GM19238 (cell line): Measurements from ENCODE around the gene SAFB.

Source experiments
- DNase-seq: peaks from one replicate; pipeline ENCODE4 v3.0.0; 2011; ENCODE audit warnings: low spot score; ENCODE audit not compliant: insufficient read length

The SAFB gene

GRCh38 chr19:5664515-5664914, 41.6 kb downstream of the SAFB start:
- DNase-seq = no peak

GRCh38 chr19:5665781-5666513, 43.1 kb downstream of the SAFB start:
- no peak for DNase-seq

GRCh38 chr19:5666921-5667610, 44.2 kb downstream of the SAFB start:
- no peak for DNase-seq

- DNase-seq = no peak
Observed at GRCh38 chr19:5667751-5668271, 44.9 kb downstream of the SAFB start.

- DNase-seq = no peak
Observed at GRCh38 chr19:5669212-5669611, 46.3 kb downstream of the SAFB start.

GRCh38 chr19:5671600-5671999, 48.7 kb downstream of the SAFB start:
- DNase-seq = no peak

GRCh38 chr19:5672708-5673459, 50.0 kb downstream of the SAFB start:
- DNase-seq = no peak

GRCh38 chr19:5673752-5674151, 50.9 kb downstream of the SAFB start:
- DNase-seq = no peak

GRCh38 chr19:5674714-5675113, 51.8 kb downstream of the SAFB start:
- DNase-seq = no peak

- DNase-seq = no peak
Observed at GRCh38 chr19:5676105-5676771, 53.4 kb downstream of the SAFB start.

- DNase-seq = no peak
Observed at GRCh38 chr19:5676772-5677105, 53.9 kb downstream of the SAFB start.

- DNase-seq = no peak
Observed at GRCh38 chr19:5677136-5677535, 54.3 kb downstream of the SAFB start.

- DNase-seq = no peak
Observed at GRCh38 chr19:5677580-5677979, 54.7 kb downstream of the SAFB start.

- no peak for DNase-seq
Observed at GRCh38 chr19:5678071-5678718, 55.3 kb downstream of the SAFB start.

GRCh38 chr19:5679289-5680083, 56.6 kb downstream of the SAFB start:
- no peak for DNase-seq

GRCh38 chr19:5680084-5680436, 57.2 kb downstream of the SAFB start:
- DNase-seq = no peak

- DNase-seq = peak; percentile 97
Observed at GRCh38 chr19:5680437-5681368, 57.8 kb downstream of the SAFB start, which contains the start of the genes HSD11B1L and MICOS13. HSD11B1L (plus strand) TSS chr19:5681027; CDS start chr19:5684833, 3,806 bp downstream. MICOS13 (minus strand) TSS chr19:5680516; CDS start chr19:5680486, 30 bp downstream.

GRCh38 chr19:5681391-5682106, 58.7 kb downstream of the SAFB start:
- no peak for DNase-seq
